Measurements from ENCODE around the gene BUD31. TPM values are rescaled to one million over a fixed set of nuclear protein-coding genes. Genes with fewer than 3 reads are reported as not detected.

The BUD31 gene
- total and polyA plus RNA-seq, 2 of the 13 experiments (the other 11 are each of a cell fraction or from before 2014, with no cell fraction given) = 35.1 to 79.1 TPM

DNA sequence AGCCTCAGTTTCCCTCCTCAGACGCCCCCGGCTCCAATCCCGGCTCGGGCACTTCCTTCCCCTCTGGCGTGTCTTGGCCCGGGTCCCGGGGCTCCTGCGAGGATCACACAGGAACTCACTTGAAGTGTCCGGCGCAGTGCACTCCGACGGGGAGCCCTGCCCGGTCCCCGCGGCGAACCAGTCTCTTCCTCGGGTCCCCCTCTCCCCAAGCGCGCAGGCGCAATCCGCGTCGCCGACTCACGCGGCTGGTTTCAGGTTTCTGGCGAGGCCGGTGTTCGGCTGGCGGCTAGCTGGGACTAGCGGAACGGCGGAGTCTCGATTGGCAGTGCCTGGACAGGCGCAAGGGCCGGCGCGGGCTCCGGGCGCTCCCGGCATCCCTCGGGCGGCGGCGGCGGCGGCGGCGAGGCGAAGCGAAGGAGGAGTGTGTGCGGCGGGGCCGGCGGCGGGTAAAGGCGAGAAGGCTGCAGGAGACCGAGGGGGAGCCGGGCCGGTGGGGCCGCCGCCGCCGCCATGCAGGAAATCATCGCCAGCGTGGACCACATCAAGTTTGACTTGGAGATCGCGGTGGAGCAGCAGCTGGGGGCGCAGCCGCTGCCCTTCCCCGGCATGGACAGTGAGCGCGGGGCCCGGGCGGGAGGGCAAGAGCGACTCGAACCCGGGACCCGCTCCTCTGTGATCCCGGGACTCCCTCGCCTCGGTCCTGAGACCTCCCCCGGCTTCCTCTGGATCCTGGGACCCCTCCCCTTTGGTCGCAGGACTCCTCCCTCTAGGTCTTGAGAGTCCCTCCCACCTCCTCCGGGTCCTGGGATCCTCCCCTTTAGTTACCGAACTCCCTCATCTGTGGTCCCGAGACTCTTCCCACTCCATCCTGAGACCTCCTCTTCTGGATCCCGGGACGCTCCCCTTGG lies 30.1 kb downstream of the BUD31 start, which contains the start of the genes CPSF4 and PTCD1 (continued):
- TF ChIP-seq EP300 (IDR thresholded peaks at IDR 0.05; ENCODE audit: low read depth in 2 of 2, low read length in 2 of 2) (no peak), EP300 (CRISPR knock-in tag; IDR thresholded peaks at IDR 0.05; ENCODE audit: borderline replicate concordance) (no peak), TOPORS (CRISPR knock-in tag; IDR thresholded peaks at IDR 0.05) (peak; percentile 87), HMGA1 (CRISPR knock-in tag; conservative IDR thresholded peaks at IDR 0.05) (no peak), NAIF1 (CRISPR knock-in tag; IDR thresholded peaks at IDR 0.05; ENCODE audit: borderline replicate concordance) (no peak; the same call in 1 of the 2 replicates), ERF (CRISPR knock-in tag; IDR thresholded peaks at IDR 0.05) (peak; percentile 93), PRDM15 (CRISPR knock-in tag; IDR thresholded peaks at IDR 0.05) (no peak), ZKSCAN5 (CRISPR knock-in tag; IDR thresholded peaks at IDR 0.05) (no peak), SIN3B (IDR thresholded peaks at IDR 0.05; ENCODE audit: low read length) (peak; percentile 41; the same call in 1 of the 2 replicates), E2F1 (CRISPR knock-in tag; IDR thresholded peaks at IDR 0.05) (peak; percentile 76), TGIF2 (CRISPR knock-in tag; IDR thresholded peaks at IDR 0.05) (no peak), ZMYM2 (CRISPR knock-in tag; IDR thresholded peaks at IDR 0.05) (no peak), PAXIP1 (CRISPR knock-in tag; conservative IDR thresholded peaks at IDR 0.05) (peak; percentile 71), CCDC6 (CRISPR knock-in tag; IDR thresholded peaks at IDR 0.05) (peak; percentile 96), AGO2 (optimal IDR thresholded peaks at IDR 0.05; ENCODE audit: low read depth, low read length) (peak; percentile 88), TIGD3 (CRISPR knock-in tag; IDR thresholded peaks at IDR 0.05; ENCODE audit: borderline replicate concordance) (no peak)
- TF ChIP-seq, protein P1, sequence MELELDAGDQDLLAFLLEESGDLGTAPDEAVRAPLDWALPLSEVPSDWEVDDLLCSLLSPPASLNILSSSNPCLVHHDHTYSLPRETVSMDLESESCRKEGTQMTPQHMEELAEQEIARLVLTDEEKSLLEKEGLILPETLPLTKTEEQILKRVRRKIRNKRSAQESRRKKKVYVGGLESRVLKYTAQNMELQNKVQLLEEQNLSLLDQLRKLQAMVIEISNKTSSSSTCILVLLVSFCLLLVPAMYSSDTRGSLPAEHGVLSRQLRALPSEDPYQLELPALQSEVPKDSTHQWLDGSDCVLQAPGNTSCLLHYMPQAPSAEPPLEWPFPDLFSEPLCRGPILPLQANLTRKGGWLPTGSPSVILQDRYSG (CRISPR knock-in tag; IDR thresholded peaks at IDR 0.05) = no peak

All from HepG2 (cell line).